ENCODE measurements around the gene FUNDC1. TPM values are rescaled to one million over a fixed set of nuclear protein-coding genes. Genes with fewer than 3 reads are reported as not detected.
"Not testable (repeated sequence)": the region's sequence is repeated elsewhere in the genome, so short reads cannot be mapped to it uniquely, and the experiment has no call there.

The FUNDC1 gene
- total RNA-seq: 10 to 100 TPM; 11.8 to 24.0 TPM

GRCh38 chrX:44542567-44543325, at the start of gene FUNDC1:
Gene FUNDC1 (minus strand): TSS chrX:44542859. CDS start chrX:44542832, 27 bp downstream.
- H3K4me3 Mint-ChIP-seq: peak within 1 kb of the TSS; percentile 91 to 93
- ATAC-seq (replicated peaks in 1 of 2): peak; percentile 97 to 99
- H3K27me3 Mint-ChIP-seq (ENCODE audit: low read depth): no peaks in the 10 kb centered on the region
- H3K9me3 Mint-ChIP-seq: no peaks in the 10 kb centered on the region
- peak within 1 kb of the TSS; percentile 96 for H3K27ac Mint-ChIP-seq
- peaks cover 25% of the 10 kb centered on the region for H3K4me1 Mint-ChIP-seq (ENCODE audit: low read depth)
- peaks cover 0 to 7% of the 10 kb centered on the region in 2 donors for H3K36me3 Mint-ChIP-seq (ENCODE audit: insufficient read depth in 2 of 2)
- peak; percentile 87 to 94 for DNase-seq

- Mint-ChIP-seq H3K9me3 (peaks cover 0 to 4% of the 10 kb centered on the region in 2 donors), H3K27me3 (ENCODE audit: low read depth) (peaks cover 6% of the 10 kb centered on the region), H3K4me3 (no peak overlapping the region), H3K36me3 (ENCODE audit: insufficient read depth in 2 of 2) (no peaks in the 10 kb centered on the region), H3K4me1 (ENCODE audit: low read depth) (no peaks in the 10 kb centered on the region), H3K27ac (no peak overlapping the region)
- ATAC-seq (replicated peaks in 1 of 2): no peak
- DNase-seq: no peak
Measured at GRCh38 chrX:44585866-44586265, 43.2 kb upstream of the FUNDC1 start.

- Mint-ChIP-seq H3K27me3 (ENCODE audit: low read depth) (no peaks in the 10 kb centered on the region), H3K4me3 (no peak overlapping the region)
- no peak for ATAC-seq (replicated peaks in 1 of 2)
Measured at GRCh38 chrX:44580466-44580865, 37.8 kb upstream of the FUNDC1 start.

GRCh38 chrX:44572340-44572938, 29.8 kb upstream of the FUNDC1 start:
- Mint-ChIP-seq H3K4me3 (no peak overlapping the region), H3K27ac (no peak overlapping the region), H3K36me3 (ENCODE audit: insufficient read depth in 2 of 2) (peaks cover 7% of the 10 kb centered on the region in 2 donors), H3K27me3 (ENCODE audit: low read depth) (peaks cover 4% of the 10 kb centered on the region), H3K9me3 (peaks cover 5 to 6% of the 10 kb centered on the region in 2 donors), H3K4me1 (ENCODE audit: low read depth) (no peaks in the 10 kb centered on the region)
- ATAC-seq (replicated peaks in 1 of 2) (no peak), DNase-seq (no peak)

More at GRCh38 chrX:44580466-44580865, 37.8 kb upstream of the FUNDC1 start:
- Mint-ChIP-seq H3K27ac (no peak overlapping the region), H3K36me3 (ENCODE audit: insufficient read depth in 2 of 2) (no peaks in the 10 kb centered on the region), H3K4me1 (ENCODE audit: low read depth) (no peaks in the 10 kb centered on the region), H3K9me3 (peaks cover 0 to 4% of the 10 kb centered on the region in 2 donors)
- DNase-seq: no peak

GRCh38 chrX:44570522-44570921, 27.9 kb upstream of the FUNDC1 start:
- peaks cover 5 to 8% of the 10 kb centered on the region in 2 donors for H3K9me3 Mint-ChIP-seq
- H3K36me3 Mint-ChIP-seq (ENCODE audit: insufficient read depth in 2 of 2): peaks cover 7% of the 10 kb centered on the region in 2 donors
- no peak for DNase-seq
- no peak overlapping the region for H3K4me3 Mint-ChIP-seq
- H3K27ac Mint-ChIP-seq: no peak overlapping the region
- no peak for ATAC-seq (replicated peaks in 1 of 2)
- H3K27me3 Mint-ChIP-seq (ENCODE audit: low read depth): peaks cover 6% of the 10 kb centered on the region
- no peaks in the 10 kb centered on the region for H3K4me1 Mint-ChIP-seq (ENCODE audit: low read depth)

GRCh38 chrX:44569122-44569521, 26.5 kb upstream of the FUNDC1 start:
- H3K4me3 Mint-ChIP-seq: no peak overlapping the region
- peaks cover 6% of the 10 kb centered on the region for H3K27me3 Mint-ChIP-seq (ENCODE audit: low read depth)
- no peaks in the 10 kb centered on the region for H3K4me1 Mint-ChIP-seq (ENCODE audit: low read depth)
- ATAC-seq (replicated peaks in 1 of 2) (no peak), DNase-seq (no peak)
- H3K27ac Mint-ChIP-seq: no peak overlapping the region
- H3K36me3 Mint-ChIP-seq (ENCODE audit: insufficient read depth in 2 of 2): peaks cover 7% of the 10 kb centered on the region in 2 donors
- peaks cover 5 to 8% of the 10 kb centered on the region in 2 donors for H3K9me3 Mint-ChIP-seq

- Mint-ChIP-seq H3K9me3 (peaks cover 5 to 7% of the 10 kb centered on the region in 2 donors), H3K4me3 (no peak overlapping the region), H3K4me1 (ENCODE audit: low read depth) (no peaks in the 10 kb centered on the region), H3K27me3 (ENCODE audit: low read depth) (peaks cover 6% of the 10 kb centered on the region), H3K27ac (no peak overlapping the region), H3K36me3 (ENCODE audit: insufficient read depth in 2 of 2) (peaks cover 7% of the 10 kb centered on the region in 2 donors)
- no peak for DNase-seq
- no peak for ATAC-seq (replicated peaks in 1 of 2)
Measured at GRCh38 chrX:44568196-44568595, 25.5 kb upstream of the FUNDC1 start.

- not testable (repeated sequence) for H3K27ac Mint-ChIP-seq; H3K27me3 Mint-ChIP-seq (ENCODE audit: low read depth); ATAC-seq (replicated peaks in 1 of 2); H3K4me3 Mint-ChIP-seq; H3K9me3 Mint-ChIP-seq; H3K4me1 Mint-ChIP-seq (ENCODE audit: low read depth); H3K36me3 Mint-ChIP-seq (ENCODE audit: insufficient read depth in 2 of 2); DNase-seq
Measured at GRCh38 chrX:44561896-44562295, 19.2 kb upstream of the FUNDC1 start.

GRCh38 chrX:44550563-44550962, 7.9 kb upstream of the FUNDC1 start:
- Mint-ChIP-seq H3K9me3 (no peaks in the 10 kb centered on the region), H3K4me3 (no peak overlapping the region), H3K4me1 (ENCODE audit: low read depth) (no peaks in the 10 kb centered on the region), H3K36me3 (ENCODE audit: insufficient read depth in 2 of 2) (no peaks in the 10 kb centered on the region), H3K27me3 (ENCODE audit: low read depth) (no peaks in the 10 kb centered on the region), H3K27ac (no peak overlapping the region)
- ATAC-seq (replicated peaks in 1 of 2): no peak
- no peak for DNase-seq

GRCh38 chrX:44545454-44545853, 2.8 kb upstream of the FUNDC1 start:
- not testable (repeated sequence) for H3K9me3 Mint-ChIP-seq; H3K27ac Mint-ChIP-seq; ATAC-seq (replicated peaks in 1 of 2); H3K27me3 Mint-ChIP-seq (ENCODE audit: low read depth); H3K36me3 Mint-ChIP-seq (ENCODE audit: insufficient read depth in 2 of 2); DNase-seq; H3K4me3 Mint-ChIP-seq
- peaks cover 20% of the 10 kb centered on the region for H3K4me1 Mint-ChIP-seq (ENCODE audit: low read depth)

GRCh38 chrX:44544036-44544435, 1.4 kb upstream of the FUNDC1 start:
- Mint-ChIP-seq H3K4me1 (ENCODE audit: low read depth) (peaks cover 25% of the 10 kb centered on the region), H3K27ac (no peak overlapping the region), H3K4me3 (peak overlapping the region in 1 of 2 donors; percentile 93), H3K27me3 (ENCODE audit: low read depth) (no peaks in the 10 kb centered on the region), H3K9me3 (no peaks in the 10 kb centered on the region), H3K36me3 (ENCODE audit: insufficient read depth in 2 of 2) (peaks cover 0 to 2% of the 10 kb centered on the region in 2 donors)
- ATAC-seq (replicated peaks in 1 of 2) (no peak), DNase-seq (no peak)

- H3K4me1 Mint-ChIP-seq (ENCODE audit: low read depth): peaks cover 7% of the 10 kb centered on the region
- peaks cover 5 to 17% of the 10 kb centered on the region in 2 donors for H3K36me3 Mint-ChIP-seq (ENCODE audit: insufficient read depth in 2 of 2)
- no peak for DNase-seq
- no peaks in the 10 kb centered on the region for H3K27me3 Mint-ChIP-seq (ENCODE audit: low read depth)
- no peak for ATAC-seq (replicated peaks in 1 of 2)
- no peak overlapping the region for H3K4me3 Mint-ChIP-seq
- no peaks in the 10 kb centered on the region for H3K9me3 Mint-ChIP-seq
- H3K27ac Mint-ChIP-seq: no peak overlapping the region
Measured at GRCh38 chrX:44536198-44536597, 6.5 kb downstream of the FUNDC1 start.

GRCh38 chrX:44529310-44529709, 13.3 kb downstream of the FUNDC1 start:
- Mint-ChIP-seq H3K9me3 (no peaks in the 10 kb centered on the region), H3K27me3 (ENCODE audit: low read depth) (no peaks in the 10 kb centered on the region), H3K4me1 (ENCODE audit: low read depth) (no peaks in the 10 kb centered on the region), H3K4me3 (no peak overlapping the region), H3K36me3 (ENCODE audit: insufficient read depth in 2 of 2) (peaks cover 1 to 9% of the 10 kb centered on the region in 2 donors), H3K27ac (no peak overlapping the region)
- no peak for ATAC-seq (replicated peaks in 1 of 2)
- DNase-seq: no peak
